Stimulated activated effector memory CD8-positive, alpha-beta T cell treated with anti-CD3 and anti-CD28 coated beads, Interleukin-12 subunit alpha, Interleukin-12 subunit beta, amount 100 ng/mL, for 72 hours (primary cell): ENCODE results near the gene EPHA10.
A peak's percentile ranks its signal among the peaks of the same experiment; 100 is the strongest.

ENCODE experiments used
- ATAC-seq: fragments of 150-1000 bp; cut with Tn5 transposase; 2 replicates; pipeline ENCODE4 v1.10.0; 2021
- DNase-seq, 2 donors: peaks; one replicate each; pipeline ENCODE4 v3.0.0; 2021 to 2022; ENCODE audit warnings: low spot score in 2 of 2
- H3K27ac Mint-ChIP-seq: one replicate; pipeline ENCODE4 v1.8.0; 2022; ENCODE audit warnings: mild to moderate bottlenecking, mixed read lengths
- H3K36me3 Mint-ChIP-seq: one replicate; pipeline ENCODE4 v1.8.0; 2022; ENCODE audit warnings: mild to moderate bottlenecking, mixed read lengths
- H3K4me1 Mint-ChIP-seq: one replicate; pipeline ENCODE4 v1.8.0; 2022; ENCODE audit warnings: mixed read lengths
- H3K4me3 Mint-ChIP-seq: one replicate; pipeline ENCODE4 v1.8.0; 2022; ENCODE audit warnings: mild to moderate bottlenecking, mixed read lengths
- H3K9me3 Mint-ChIP-seq: one replicate; pipeline ENCODE4 v1.8.0; 2022; ENCODE audit warnings: mixed read lengths

Gene EPHA10

GRCh38 chr1:37730376-37730775, 34.5 kb downstream of the EPHA10 start:
- Mint-ChIP-seq H3K4me1 (no peaks in the 10 kb centered on the region), H3K4me3 (no peak overlapping the region), H3K36me3 (no peaks in the 10 kb centered on the region), H3K27ac (peak overlapping the region; percentile 4), H3K9me3 (no peaks in the 10 kb centered on the region)
- no peak for DNase-seq
- ATAC-seq = no peak

- no peaks in the 10 kb centered on the region for H3K36me3 Mint-ChIP-seq
- DNase-seq (no peak), ATAC-seq (no peak)
- no peak overlapping the region for H3K27ac Mint-ChIP-seq
- H3K4me3 Mint-ChIP-seq = no peak overlapping the region
- H3K9me3 Mint-ChIP-seq = no peaks in the 10 kb centered on the region
- no peaks in the 10 kb centered on the region for H3K4me1 Mint-ChIP-seq
Measured at GRCh38 chr1:37728416-37728815, 36.5 kb downstream of the EPHA10 start.

- H3K9me3 Mint-ChIP-seq = no peaks in the 10 kb centered on the region
- DNase-seq = no peak
- H3K27ac Mint-ChIP-seq = peak overlapping the region; percentile 27
- no peak for ATAC-seq
- no peak overlapping the region for H3K4me3 Mint-ChIP-seq
- H3K4me1 Mint-ChIP-seq = no peaks in the 10 kb centered on the region
- H3K36me3 Mint-ChIP-seq = no peaks in the 10 kb centered on the region
Measured at GRCh38 chr1:37726751-37727585, 38.0 kb downstream of the EPHA10 start.

GRCh38 chr1:37725851-37726613, 38.9 kb downstream of the EPHA10 start:
- Mint-ChIP-seq H3K4me3 (no peak overlapping the region), H3K4me1 (no peaks in the 10 kb centered on the region), H3K36me3 (no peaks in the 10 kb centered on the region), H3K9me3 (no peaks in the 10 kb centered on the region), H3K27ac (peak overlapping the region; percentile 27)
- DNase-seq (no peak), ATAC-seq (no peak)

- no peak overlapping the region for H3K27ac Mint-ChIP-seq
- no peaks in the 10 kb centered on the region for H3K4me1 Mint-ChIP-seq
- no peak overlapping the region for H3K4me3 Mint-ChIP-seq
- DNase-seq (no peak), ATAC-seq (no peak)
- H3K9me3 Mint-ChIP-seq = no peaks in the 10 kb centered on the region
- H3K36me3 Mint-ChIP-seq = no peaks in the 10 kb centered on the region
Measured at GRCh38 chr1:37724575-37724974, 40.3 kb downstream of the EPHA10 start.

DNA sequence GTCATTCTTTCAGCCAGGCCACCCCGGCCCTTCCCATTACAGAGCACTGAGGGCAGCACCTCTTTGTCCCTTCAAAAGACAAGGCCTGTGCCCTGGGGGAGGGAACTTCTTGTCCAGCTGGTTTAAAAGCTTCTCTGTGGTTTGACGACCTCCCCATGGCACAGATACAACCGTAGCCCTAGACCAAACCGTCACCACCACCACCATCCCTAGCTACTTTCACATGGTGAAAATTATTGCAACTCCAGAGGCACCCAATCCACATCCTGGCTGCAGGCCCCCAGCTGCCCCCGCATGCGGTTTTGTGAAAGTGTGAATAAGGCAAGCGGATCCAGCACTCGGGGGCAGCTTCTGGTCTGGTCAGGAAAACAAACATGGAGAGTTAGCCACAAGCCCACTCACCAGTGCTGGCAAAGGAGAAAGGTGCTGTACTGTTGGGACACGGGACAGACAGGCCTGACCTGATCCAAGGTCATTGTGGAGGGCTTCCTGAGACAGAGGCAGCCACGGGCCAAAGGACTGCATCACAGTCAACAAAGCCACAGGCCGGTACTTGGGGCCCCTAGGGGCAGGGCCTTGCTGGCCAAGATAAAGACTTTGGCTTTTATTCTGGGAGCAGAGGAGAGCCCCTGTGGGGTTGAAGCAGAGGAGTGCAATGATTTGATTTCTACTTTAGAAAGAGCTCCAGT, 41.4 kb downstream of the EPHA10 start:
- H3K4me1 Mint-ChIP-seq = no peaks in the 10 kb centered on the region
- no peaks in the 10 kb centered on the region for H3K9me3 Mint-ChIP-seq
- DNase-seq (no peak), ATAC-seq (no peak)
- H3K4me3 Mint-ChIP-seq = no peak overlapping the region
- H3K27ac Mint-ChIP-seq = peak overlapping the region; percentile 23
- H3K36me3 Mint-ChIP-seq = no peaks in the 10 kb centered on the region

DNA sequence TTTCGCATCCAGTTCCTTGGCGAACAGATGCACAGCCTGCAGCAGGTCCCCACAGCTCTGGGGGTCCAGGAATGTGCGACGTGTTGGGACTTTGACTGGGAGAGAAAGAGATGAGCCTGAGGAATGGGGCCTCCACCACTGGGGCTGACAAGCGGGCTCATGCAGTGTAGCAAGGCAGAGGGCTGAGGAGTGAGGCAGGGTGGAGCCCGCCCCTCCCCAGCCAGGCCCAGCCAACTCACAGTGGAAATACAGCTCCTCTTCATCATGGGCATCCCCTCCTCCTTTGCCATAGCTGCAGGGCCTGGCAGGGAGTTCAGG, 41.9 kb downstream of the EPHA10 start:
- Mint-ChIP-seq H3K4me3 (no peak overlapping the region), H3K27ac (no peak overlapping the region), H3K4me1 (no peaks in the 10 kb centered on the region), H3K9me3 (no peaks in the 10 kb centered on the region), H3K36me3 (no peaks in the 10 kb centered on the region)
- no peak for ATAC-seq
- DNase-seq = no peak

DNA sequence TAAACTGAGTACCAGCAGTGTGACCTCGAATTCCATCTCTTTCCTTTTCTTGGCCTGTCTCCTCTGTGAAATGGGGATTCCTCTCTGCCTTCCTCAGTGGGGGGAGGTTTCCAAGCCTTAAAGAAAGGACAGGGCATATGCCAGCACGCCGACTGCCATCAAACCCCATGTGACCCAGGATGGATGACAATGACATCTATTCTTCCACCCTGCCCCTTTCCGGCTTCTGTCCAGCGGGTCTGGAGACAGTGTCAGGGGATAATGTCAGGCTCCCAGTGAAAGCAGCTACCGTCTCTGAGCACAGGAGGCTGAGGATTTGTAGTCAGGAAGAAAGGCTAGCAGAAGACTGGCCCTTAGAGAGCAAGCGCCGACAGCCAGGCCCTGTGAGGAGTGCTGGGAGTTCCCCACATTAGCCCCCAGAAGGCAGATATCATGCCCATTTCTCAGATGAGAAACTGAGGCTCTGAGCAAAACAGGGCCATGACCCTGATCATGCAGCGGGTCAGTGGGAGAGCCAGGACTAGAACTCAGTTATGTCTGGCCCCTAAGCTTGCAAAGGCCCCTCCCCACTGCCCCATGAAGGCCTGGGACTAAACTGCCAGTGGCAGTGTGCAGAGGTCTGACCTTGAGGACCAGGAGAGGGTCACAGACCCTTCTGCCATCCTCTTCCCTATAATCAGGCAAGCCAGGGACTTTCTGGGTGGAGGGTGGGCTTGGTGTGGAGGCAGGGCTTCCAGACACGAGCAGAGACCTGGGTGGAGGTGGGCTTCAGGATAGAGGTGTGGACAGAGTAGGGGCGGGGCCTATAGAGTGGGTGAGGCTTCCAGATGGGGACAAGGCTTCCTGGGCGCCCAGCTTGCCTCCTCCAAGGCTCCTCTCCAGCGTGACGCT, 42.5 kb downstream of the EPHA10 start:
- DNase-seq = no peak
- H3K4me3 Mint-ChIP-seq = no peak overlapping the region
- ATAC-seq = no peak
- no peak overlapping the region for H3K27ac Mint-ChIP-seq
- H3K9me3 Mint-ChIP-seq = no peaks in the 10 kb centered on the region
- no peaks in the 10 kb centered on the region for H3K36me3 Mint-ChIP-seq
- H3K4me1 Mint-ChIP-seq = no peaks in the 10 kb centered on the region

- no peak overlapping the region for H3K27ac Mint-ChIP-seq
Measured at GRCh38 chr1:37721565-37721964, 43.4 kb downstream of the EPHA10 start.

DNA sequence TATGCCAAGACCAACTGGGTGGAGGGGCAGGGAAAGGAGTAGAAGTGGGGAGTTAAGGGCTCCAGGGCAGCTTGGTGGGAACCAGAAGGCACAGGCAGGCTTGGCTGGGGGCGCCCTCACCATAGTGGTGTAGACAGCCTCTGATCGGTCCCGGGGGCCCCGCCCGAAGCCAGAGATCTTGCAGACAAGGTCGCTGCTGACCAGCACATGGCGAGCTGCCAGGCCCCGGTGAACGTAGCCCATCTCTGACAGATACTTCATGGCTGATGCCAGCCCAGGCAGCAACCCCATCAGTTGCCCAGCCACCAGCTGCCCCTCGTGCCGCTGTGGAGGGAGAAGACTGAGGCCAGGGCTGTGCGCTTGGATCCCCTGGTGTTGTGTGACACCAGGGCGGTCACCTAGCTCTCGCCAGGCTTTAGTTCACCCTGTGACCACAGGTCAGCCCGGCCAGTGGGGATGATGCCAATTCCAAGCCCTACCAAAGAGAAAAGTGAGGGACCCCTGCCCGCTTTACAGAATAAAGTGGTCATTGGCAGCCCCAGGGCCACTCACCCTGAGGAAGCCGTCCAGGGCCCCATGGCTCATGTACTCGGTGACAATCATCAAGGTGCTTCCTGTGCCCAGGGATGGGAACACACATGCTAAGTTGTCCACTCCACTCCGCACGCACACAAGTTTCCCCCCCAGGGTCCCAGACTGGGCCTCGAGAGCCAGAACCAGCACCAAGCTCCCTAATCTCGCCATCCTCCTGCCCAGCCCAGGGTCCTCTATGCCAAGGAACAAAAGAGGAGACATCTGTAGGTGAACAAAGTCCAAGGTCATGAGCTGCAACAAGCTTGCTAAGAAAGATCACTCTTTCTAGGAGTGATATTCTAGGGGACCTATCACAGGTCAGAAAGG, 44.4 kb downstream of the EPHA10 start:
- Mint-ChIP-seq H3K4me3 (no peak overlapping the region), H3K27ac (no peak overlapping the region), H3K9me3 (no peaks in the 10 kb centered on the region), H3K4me1 (no peaks in the 10 kb centered on the region), H3K36me3 (no peaks in the 10 kb centered on the region)
- no peak for ATAC-seq
- no peak for DNase-seq

More at GRCh38 chr1:37721565-37721964, 43.4 kb downstream of the EPHA10 start:
- no peak for DNase-seq
- Mint-ChIP-seq H3K4me1 (no peaks in the 10 kb centered on the region), H3K4me3 (no peak overlapping the region), H3K36me3 (no peaks in the 10 kb centered on the region), H3K9me3 (no peaks in the 10 kb centered on the region)
- no peak for ATAC-seq

DNA sequence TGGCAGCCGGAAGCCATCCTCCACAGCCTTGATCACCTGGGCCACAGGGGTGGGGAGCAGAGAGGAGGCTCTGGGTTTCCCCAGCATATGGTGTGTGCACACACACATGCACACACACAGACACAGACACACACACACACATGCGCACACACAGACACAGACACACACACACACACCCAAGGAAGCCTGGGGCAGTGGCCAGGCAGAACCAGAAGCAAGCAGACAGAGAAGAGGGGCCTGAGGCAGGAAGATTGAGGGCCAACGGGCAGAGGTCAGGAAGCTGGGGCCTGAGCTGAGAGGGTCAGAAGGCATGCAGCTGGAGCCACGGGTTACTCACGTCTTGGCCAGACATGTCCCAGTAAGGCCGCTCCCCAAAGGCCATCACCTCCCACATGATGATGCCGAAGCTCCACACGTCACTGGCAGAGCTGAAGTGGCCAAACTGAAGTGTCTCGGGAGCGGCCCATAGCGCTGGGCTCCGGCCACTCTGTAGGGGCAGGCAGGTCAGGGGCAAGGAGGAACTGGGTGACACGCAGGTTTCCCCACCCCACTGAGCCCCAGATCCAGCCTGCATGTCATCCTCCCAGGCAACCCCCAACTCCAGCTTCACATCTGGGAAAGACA, 45.2 kb downstream of the EPHA10 start:
- H3K4me3 Mint-ChIP-seq = no peak overlapping the region
- ATAC-seq (no peak), DNase-seq (no peak)
- H3K9me3 Mint-ChIP-seq = no peaks in the 10 kb centered on the region
- no peaks in the 10 kb centered on the region for H3K36me3 Mint-ChIP-seq
- no peak overlapping the region for H3K27ac Mint-ChIP-seq
- H3K4me1 Mint-ChIP-seq = no peaks in the 10 kb centered on the region

- H3K27ac Mint-ChIP-seq = no peak overlapping the region
- H3K4me1 Mint-ChIP-seq = no peaks in the 10 kb centered on the region
- no peaks in the 10 kb centered on the region for H3K9me3 Mint-ChIP-seq
- H3K36me3 Mint-ChIP-seq = no peaks in the 10 kb centered on the region
- no peak for DNase-seq
- no peak for ATAC-seq
- H3K4me3 Mint-ChIP-seq = no peak overlapping the region
Measured at GRCh38 chr1:37718901-37719571, 45.9 kb downstream of the EPHA10 start.

DNA sequence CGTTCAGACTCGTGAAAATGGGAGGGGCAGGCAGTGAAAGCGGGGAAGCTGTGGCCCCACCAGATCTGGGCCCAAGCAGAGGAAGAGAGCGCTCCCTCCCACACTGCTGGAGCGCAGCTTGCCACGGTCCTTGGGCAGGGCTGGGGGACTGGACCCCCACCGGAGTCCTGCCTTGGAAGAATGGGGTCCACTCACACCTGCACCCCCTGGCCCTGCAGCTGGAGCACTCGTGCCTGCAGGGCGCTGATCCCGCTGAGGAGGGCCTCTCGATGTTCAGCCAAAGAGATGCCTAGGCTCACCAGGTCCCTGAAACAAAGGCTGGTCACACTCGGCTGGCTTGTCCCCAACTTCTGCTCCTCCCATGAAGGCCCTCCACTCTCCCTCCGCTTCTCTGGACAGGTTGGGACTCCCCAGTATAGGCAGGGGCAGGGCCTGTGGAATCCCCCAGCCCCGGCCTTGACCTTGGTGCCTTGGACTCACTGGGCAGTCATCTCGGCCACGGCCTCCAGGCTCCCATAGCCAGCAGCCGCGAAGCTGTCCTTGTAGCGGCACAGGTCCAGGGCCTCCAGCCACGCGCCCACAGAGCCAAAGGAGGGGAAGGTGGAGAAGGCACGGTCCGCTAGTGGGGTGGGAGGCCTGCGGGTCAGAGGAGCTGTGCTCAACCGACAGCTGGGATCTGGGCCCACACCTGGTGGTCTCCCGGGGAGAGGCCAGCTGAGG, 46.6 kb downstream of the EPHA10 start:
- no peaks in the 10 kb centered on the region for H3K36me3 Mint-ChIP-seq
- no peak for ATAC-seq
- DNase-seq = no peak
- H3K4me1 Mint-ChIP-seq = no peaks in the 10 kb centered on the region
- no peak overlapping the region for H3K4me3 Mint-ChIP-seq
- no peaks in the 10 kb centered on the region for H3K9me3 Mint-ChIP-seq
- no peak overlapping the region for H3K27ac Mint-ChIP-seq
